ENCODE measurements around the gene NAALADL2. TPM values are rescaled to one million over a fixed set of nuclear protein-coding genes. Genes with fewer than 3 reads are reported as not detected.

NAALADL2 gene
- polyA plus RNA-seq, 1 donor, result 5.9 TPM

GRCh38 chr3:175839366-175840005 is 980.4 kb downstream of the NAALADL2 start:
- DNase-seq (ENCODE audit: low read depth), result no peak

DNA sequence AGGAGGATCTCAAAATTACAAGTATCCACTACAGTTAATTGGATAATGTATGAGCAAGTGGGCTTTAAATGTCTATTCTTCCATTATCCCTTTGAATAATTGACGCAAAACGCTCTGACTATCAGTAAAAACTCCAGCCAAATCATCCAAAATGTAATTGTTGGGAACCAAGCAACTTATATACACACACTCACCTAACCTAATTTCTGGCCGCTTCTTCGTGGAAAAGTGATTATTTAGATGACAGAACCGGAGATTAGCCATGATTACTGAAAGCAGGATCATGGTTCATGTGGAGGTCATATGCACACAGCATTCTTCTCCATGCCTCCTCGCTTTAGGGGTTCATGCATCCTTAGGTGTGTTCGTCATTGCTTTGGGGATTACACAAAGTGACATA is 992.4 kb downstream of the NAALADL2 start:
- DNase-seq (ENCODE audit: low read depth), result no peak

DNA sequence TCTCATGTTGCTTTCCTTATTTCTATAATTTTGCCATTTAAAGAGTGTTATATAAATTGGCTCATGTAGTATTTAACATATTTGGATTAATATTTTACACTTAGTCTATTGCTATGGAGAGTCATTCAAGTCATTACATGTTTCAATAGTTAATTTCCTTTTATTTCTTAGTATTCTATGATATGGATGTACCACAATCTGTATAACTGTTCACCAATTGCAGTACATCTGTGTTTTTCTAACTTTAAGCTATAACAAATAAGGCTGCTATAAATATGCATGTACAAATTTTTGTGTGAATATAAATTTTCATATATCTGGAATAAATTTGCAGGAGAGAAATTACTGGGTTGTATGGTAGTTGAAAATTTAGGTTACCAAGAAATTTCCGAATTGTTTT is 993.4 kb downstream of the NAALADL2 start:
- DNase-seq (ENCODE audit: low read depth), result no peak

- no peak for DNase-seq (ENCODE audit: low read depth)
Measured at GRCh38 chr3:175857666-175858270, 998.6 kb downstream of the NAALADL2 start.

All from forelimb muscle (tissue), 1 donor.